GM21423 (cell line): ENCODE results near the gene FOXL3.
"Not testable (repeated sequence)": the region's sequence is repeated elsewhere in the genome, so short reads cannot be mapped to it uniquely, and the experiment has no call there.

Experiments used
- ATAC-seq: cut with Tn5 transposase; IDR thresholded peaks from one replicate; pipeline ENCODE4 v1.9.1; 2021; ENCODE audit warnings: mild to moderate bottlenecking, moderate library complexity; ENCODE audit not compliant: unreplicated experiment

The FOXL3 gene

DNA sequence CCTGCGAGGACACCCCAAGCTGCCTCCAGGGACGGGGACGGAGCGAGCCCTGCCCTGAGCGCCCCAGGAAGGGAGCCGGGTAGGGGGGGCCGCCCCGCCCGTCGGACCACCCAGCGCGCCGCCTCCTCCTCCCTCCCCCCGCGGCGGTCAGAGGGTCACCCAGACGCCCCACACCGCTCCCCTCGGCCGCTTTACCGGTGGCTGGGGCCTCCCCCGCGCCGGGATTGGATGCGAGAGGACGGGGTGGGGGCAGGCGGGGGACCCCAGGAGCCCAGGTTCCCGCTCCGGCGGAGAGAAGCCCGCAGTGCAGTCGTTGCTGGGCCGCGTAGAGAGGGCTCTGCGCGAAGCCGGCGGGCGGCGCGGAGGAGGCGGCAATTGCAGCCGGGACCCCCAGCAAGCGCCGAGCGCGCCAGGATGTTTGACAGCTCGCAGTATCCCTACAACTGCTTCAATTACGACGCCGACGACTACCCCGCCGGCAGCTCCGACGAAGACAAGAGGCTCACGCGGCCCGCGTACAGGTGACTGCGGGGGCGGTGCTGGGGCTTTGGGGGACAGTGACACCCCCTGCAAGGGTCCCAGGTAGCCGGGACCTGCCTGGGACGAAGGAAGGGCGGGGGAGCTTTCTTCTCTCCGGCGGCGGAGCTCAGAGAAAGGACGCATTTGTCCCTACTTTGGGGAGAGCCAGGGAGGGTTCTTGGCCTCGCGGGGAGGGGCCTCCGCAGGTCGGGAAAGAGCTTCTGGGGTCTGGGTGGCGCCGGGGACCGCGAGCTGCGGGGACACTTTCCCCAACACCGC is at the start of gene FOXL3:
Gene FOXL3, plus strand, starts transcription at position 415 of the 798 bp plus-strand sequence. Its CDS starts 0 bp downstream, at position 415.
- no peak for ATAC-seq

GRCh38 chr7:240887-241421 is 49.0 kb upstream of the FOXL3 start:
- no peak for ATAC-seq

DNA sequence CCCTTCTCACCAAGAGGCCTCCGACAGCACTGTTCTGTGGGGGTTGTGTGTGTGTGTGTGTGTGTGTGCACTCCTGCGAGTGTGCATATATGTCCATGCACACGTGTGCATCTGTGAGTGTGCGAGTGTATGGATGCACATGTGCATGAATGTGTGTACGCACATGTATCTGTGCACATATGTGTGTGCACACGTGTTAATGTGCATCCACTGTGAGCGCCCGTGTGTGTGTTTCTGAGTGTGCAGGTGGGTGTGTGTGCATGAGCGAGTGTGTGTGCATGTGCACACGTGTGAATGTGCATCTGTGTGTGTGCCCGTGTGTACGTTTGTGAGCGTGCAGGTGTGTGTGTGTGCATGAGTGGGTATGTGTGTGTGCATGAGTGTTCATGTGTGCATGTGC is 48.5 kb upstream of the FOXL3 start:
- ATAC-seq: no peak

GRCh38 chr7:242826-243579 is 47.0 kb upstream of the FOXL3 start:
- not testable (repeated sequence) for ATAC-seq

DNA sequence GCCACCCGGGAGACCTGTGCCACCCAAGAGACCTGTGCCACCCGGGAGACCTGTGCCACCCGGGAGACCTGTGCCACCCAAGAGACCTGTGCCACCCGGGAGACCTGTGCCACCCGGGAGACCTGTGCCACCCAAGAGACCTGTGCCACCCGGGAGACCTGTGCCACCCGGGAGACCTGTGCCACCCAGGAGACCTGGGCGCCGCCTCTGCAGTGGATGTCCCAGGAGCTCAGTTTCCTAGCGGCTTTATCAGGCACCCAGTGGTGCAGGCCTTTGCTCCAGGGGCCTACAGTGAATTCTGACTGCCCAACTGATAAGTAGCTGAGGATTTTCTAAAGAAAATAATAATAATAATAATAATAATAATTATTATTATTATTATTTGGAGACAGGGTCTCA is 46.4 kb upstream of the FOXL3 start:
- not testable (repeated sequence) for ATAC-seq

GRCh38 chr7:244974-245373 is 45.0 kb upstream of the FOXL3 start:
- no peak for ATAC-seq

- ATAC-seq: no peak
These were observed 44.2 kb upstream of the FOXL3 start for GRCh38 chr7:245574-246295.

DNA sequence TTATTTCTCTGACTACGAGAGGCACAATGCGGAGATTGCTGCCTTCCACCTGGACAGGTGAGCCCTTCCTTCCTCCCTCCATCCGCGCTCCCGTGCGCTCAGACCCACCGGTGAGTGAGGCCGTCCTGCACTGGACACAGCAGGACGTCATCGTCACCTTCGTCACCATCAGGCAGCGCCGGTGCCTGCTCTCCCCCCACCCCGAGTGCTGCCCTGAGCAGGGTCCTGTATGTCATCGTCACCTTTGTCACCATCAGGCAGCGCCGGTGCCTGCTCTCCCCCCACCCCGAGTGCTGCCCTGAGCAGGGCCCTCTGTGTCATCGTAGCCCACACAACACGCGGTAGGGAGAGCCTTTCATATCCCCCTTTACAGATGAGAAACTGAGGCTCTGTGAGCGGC is 43.5 kb upstream of the FOXL3 start:
- ATAC-seq: no peak

DNA sequence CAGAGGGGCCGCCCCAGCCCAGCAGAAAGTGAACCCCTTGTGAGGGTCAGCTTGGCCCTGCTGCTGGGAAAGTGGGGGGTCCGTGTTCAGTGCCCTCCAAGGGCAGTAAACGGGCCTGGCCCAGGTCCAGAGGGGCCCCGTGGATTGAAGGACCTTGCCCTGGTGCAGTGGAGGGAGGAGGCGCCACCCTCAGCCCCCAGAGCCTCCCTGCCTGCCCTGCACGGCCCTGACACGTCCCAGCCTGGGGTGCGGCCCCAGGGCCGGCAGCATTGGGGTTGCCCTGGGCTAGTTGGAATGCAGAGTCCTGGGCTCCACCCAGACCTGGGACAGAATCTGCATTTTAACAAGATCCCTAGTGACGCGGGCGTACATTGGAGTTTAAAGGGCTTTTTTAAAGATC is 42.8 kb upstream of the FOXL3 start:
- no peak for ATAC-seq

- no peak for ATAC-seq
These were observed 42.3 kb upstream of the FOXL3 start for GRCh38 chr7:247636-248035.

GRCh38 chr7:248732-249435 is 41.1 kb upstream of the FOXL3 start:
- no peak for ATAC-seq

DNA sequence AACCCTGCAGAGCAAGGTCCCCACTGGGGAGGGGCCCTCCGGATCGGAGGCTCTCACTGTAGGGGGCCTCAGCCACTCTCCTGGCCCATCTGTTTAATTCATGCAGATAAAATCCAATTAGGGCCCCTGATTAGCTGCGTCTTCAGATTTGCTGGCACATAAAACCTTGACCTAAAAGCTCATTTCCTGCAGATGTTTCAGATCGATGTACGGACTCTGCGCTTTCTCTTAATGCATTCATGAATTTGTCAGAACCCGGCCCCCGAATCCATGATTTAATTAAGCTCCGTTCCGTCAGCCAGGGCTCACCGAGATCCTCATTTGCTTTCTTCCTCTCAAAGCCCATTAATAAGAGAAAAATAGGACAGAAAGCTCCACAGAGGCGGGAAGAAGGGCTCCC is 40.0 kb upstream of the FOXL3 start:
- ATAC-seq: no peak

DNA sequence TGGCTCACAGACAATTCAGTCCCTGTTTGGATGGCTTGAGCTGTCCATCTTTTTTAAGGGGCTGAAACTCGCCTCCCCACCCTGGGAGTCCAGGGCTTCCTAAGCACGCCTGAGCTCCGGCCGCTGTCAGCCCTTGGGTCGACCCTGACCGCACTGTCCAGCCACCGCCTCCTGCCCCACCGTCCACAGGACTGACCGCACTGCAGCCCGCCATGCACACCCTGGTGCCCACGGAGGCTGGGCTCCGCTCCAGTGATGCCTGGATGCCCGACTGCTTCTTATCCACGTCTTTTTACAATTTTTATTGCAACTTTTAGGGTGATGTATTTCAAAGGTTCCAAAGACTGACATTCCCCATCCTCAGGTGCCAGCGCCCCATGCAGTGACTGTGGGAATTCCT is 39.4 kb upstream of the FOXL3 start:
- no peak for ATAC-seq

GRCh38 chr7:251005-251404 is 39.0 kb upstream of the FOXL3 start:
- no peak for ATAC-seq

DNA sequence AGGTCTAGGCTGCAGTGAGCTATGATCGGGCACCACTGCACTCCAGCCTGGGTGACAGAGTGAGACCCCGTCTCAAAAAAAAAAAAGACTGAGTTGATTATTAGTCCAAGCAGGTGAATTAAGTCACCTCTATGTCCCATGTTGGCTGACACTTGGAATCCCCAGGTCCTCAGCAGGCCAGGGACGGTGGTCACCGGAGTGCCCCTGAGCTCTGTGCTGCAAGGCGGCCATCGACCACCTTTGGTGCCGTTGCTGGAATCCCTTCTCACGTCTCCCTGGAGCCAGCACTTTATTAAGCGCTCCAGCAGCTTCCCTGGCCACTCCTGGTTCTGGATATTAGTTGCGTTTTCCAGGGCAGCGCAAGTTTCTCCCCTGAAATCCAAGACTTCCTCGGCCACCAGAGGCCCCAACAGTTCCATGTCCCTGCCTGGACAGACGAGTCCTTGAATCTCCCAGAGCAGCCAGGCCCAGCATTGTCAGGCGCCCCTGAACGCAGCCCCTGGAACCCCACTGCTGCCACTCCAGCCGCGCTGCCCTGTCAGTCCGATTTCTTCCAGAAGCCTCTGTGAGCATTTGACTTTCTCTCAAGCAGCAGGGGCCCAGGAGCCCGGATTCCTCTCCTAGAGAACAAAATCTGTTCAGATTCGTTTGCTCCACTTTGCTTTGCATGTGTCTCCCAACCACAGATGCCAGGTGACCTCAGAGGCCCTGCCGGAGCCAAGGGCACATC is 38.4 kb upstream of the FOXL3 start:
- no peak for ATAC-seq

DNA sequence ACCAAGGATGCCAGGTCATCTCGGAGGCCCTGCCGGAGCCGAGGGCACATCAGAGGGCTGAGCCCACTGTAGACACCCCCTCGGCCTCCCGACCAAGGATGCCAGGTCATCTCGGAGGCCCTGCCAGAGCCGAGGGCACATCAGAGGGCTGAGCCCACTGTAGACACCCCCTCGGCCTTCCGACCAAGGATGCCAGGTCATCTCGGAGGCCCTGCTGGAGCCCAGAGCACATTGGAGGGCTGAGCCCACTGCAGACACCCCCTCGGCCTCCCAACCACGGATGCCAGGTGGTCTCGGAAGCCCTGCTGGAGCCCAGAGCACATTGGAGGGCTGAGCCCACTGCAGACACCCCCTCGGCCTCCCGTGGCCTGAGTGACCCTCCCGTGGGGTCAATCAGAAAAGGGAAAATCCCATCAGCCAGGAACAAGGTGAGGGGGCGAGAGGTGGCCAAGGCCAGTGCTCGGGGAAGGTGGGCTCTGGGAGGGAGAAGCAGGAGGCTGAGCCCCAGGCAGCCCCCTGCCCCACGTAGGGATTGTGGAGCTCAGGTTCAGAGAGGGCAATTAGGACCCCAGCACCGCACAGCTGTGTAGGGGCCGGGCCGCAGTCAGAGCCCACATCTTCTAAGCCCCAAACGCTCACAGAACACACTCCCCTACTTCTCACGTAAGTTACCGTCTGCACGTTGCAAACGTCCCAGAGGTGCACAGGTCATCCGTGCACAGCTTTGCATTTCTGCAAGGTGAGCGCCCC is 37.6 kb upstream of the FOXL3 start:
- no peak for ATAC-seq

- ATAC-seq: no peak
These were observed 37.0 kb upstream of the FOXL3 start for GRCh38 chr7:252981-253380.

GRCh38 chr7:253581-254336 is 36.2 kb upstream of the FOXL3 start:
- ATAC-seq: no peak
